Heart left ventricle (tissue), 13 donors: ENCODE data around the gene TUBE1.
"Not testable (repeated sequence)": the region's sequence is repeated elsewhere in the genome, so short reads cannot be mapped to it uniquely, and the experiment has no call there.

ENCODE experiments used
- POLR2A ChIP-seq, 2 donors: fragments of 450-650 bp; IDR thresholded peaks; one replicate each; pipeline ENCODE4 v1.6.1; 2017; ENCODE audit warnings: antibody characterized with exemption in 2 of 2, mild to moderate bottlenecking in 2 of 2, moderate library complexity in 2 of 2
- TF ChIP-seq, protein P1 (sequence below), 12 donors: fragments of 200-600 bp; sonication (generic) in 4 of 12; IDR thresholded peaks; one replicate each; pipeline versions ENCODE4 v1.5.0 to v1.8.0; 2018 to 2022; ENCODE audit warnings: antibody characterized with exemption in 12 of 12, mild to moderate bottlenecking in 5 of 12
- donor health status: ischemic (EF 13 %, LVEDD 7.1; RV severe dilation, severe dysfunction).
- donor health status: DM: no; HTN: yes; CAD: no.
- donor health status: DM: no; HTN: no; CAD: no.
- donor health status: ischemic (EF 25% LVEDD 6.9; RV normal size, moderate dysfunction).
- donor health status: ischemic (EF 25% LVEDD 5.7; RV mildly dilated, moderate dysfunction).
- donor health status: ischemic (EF 35%, LVEDD 5.7; RV mildly dilated, moderate dysfunction).
- donor health status: nonischemic (EF 11% LVEDD 7.7; RV severe dilation, severe dysfunction).
- donor health status: DM: yes; HTN: yes; CAD: no.
- donor health status: PGD.
- donor health status: ischemic (EF 29% LVEDD 5.4; RV normal size, mild dysfunction).
- donor health status: nonischemic (EF 23%, LVEDD 6.1; RV moderate dilation, normal function).

DNA sequence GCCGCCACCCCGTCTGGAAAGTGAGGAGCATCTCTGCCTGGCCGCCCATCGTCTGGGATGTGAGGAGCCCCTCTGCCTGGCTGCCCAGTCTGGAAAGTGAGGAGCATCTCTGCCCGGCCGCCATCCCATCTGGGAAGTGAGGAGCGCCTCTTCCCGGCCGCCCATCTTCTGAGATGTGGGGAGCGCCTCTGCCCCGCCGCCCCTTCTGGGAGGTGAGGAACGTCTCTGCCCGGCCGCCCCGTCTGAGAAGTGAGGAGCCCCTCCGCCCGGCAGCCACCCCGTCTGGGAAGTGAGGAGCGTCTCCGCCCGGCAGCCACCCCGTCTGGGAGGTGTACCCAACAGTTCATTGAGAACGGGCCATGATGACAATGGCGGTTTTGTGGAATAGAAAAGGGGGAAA is 39.8 kb downstream of the TUBE1 start:
- TF ChIP-seq, protein P1, sequence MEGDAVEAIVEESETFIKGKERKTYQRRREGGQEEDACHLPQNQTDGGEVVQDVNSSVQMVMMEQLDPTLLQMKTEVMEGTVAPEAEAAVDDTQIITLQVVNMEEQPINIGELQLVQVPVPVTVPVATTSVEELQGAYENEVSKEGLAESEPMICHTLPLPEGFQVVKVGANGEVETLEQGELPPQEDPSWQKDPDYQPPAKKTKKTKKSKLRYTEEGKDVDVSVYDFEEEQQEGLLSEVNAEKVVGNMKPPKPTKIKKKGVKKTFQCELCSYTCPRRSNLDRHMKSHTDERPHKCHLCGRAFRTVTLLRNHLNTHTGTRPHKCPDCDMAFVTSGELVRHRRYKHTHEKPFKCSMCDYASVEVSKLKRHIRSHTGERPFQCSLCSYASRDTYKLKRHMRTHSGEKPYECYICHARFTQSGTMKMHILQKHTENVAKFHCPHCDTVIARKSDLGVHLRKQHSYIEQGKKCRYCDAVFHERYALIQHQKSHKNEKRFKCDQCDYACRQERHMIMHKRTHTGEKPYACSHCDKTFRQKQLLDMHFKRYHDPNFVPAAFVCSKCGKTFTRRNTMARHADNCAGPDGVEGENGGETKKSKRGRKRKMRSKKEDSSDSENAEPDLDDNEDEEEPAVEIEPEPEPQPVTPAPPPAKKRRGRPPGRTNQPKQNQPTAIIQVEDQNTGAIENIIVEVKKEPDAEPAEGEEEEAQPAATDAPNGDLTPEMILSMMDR (IDR thresholded peaks at IDR 0.05), result not testable (repeated sequence)
- not testable (repeated sequence) for TF ChIP-seq POLR2A (IDR thresholded peaks at IDR 0.05)
